CD4-positive, alpha-beta T cell treated with Interferon alpha-2 for 1 hour (primary cell): ENCODE measurements around the gene ANHX.
A peak's percentile ranks its signal among the peaks of the same experiment; 100 is the strongest.

Experiments used
- DNase-seq, 2 donors: peaks; one replicate each; pipeline ENCODE4 v3.0.0-alpha.2; 2020 to 2022

Gene ANHX

GRCh38 chr12:133202493-133203343 is 33.0 kb downstream of the ANHX start:
- DNase-seq = no peak

- no peak for DNase-seq
These were observed 33.8 kb downstream of the ANHX start for GRCh38 chr12:133201888-133202287.

DNA sequence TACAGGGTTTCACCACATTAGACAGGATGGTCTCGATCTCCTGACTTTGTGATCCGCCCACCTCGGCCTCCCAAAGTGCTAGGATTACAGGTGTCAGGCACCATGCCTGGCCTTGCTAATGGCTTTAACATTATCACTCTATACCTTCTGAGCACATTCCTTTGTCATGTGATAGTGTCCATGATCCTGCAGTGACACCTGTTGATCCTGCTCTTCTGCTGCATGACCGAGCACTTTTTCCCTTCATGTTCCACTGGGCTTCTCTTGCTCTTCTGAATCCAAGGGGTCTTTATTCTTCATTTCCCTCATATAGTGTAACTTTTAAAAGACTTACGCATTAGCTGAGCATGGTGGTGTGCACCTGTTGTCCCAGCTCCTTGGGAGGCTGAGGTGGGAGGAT is 42.8 kb downstream of the ANHX start:
- no peak for DNase-seq

GRCh38 chr12:133190176-133190575 is 45.5 kb downstream of the ANHX start:
- DNase-seq = no peak

DNA sequence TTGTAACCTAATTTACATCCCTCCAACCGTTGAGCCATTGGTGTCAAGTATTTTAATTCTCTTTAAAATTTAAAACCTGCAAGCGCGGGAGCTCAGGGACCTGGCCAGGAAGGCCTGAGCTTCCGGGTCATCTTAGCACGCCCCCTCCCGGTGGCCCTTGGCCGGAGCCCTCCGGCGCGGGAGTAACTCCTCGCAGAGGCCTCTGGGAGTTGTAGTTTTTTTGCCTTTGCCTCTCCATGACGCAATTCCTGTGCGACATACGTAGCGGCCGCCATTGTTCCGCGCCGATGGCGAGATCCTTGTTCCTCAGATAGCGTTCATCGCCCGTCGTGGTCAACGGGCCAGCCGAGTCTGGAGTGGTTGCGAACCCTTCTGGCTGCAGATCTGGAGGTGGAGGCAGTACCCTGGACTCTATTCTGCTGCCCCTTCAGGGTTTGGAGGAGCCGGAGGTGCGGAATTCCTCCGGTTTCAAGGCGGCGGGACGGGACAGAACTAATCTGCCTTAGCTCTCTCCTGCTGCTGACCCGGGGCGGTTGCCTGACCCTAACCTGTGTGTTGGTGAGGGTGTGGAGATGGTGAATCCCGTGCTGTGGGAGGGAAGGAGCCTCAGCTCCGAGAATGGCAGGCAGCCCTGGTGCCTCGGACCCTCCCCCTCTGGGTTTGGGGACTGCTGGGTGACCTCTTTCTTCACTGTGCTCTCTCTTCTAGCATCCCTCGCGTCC is 54.3 kb downstream of the ANHX start, which contains the start of gene ZNF268:
ZNF268 (plus strand) TSS at position 258 of the 722 bp plus-strand sequence. CDS start 503 bp downstream, outside the sequence.
- peak; percentile 90 to 94 for DNase-seq

- no peak for DNase-seq
These were observed 55.0 kb downstream of the ANHX start for GRCh38 chr12:133180669-133181068.

- no peak for DNase-seq
These were observed 60.8 kb downstream of the ANHX start for GRCh38 chr12:133174901-133175300.

GRCh38 chr12:133172491-133172890 is 63.2 kb downstream of the ANHX start:
- no peak for DNase-seq
